T-helper 17 cell (primary cell): Measurements from ENCODE around the gene SBF2. TPM values are rescaled to one million over a fixed set of nuclear protein-coding genes. Genes with fewer than 3 reads are reported as not detected.

Experiments
- ATAC-seq: fragments of 150-1000 bp; cut with Tn5 transposase; 2 replicates; pipeline ENCODE4 v1.10.0; 2021; ENCODE audit warnings: mild to moderate bottlenecking, moderate library complexity
- DNase-seq, 3 donors: peaks; one replicate each; pipeline versions ENCODE4 v3.0.0 to v3.0.0-alpha.2; 2020 to 2021
- H3K9me3 ChIP-seq: one replicate; pipeline ENCODE4 v1.7.0; 2013; ENCODE audit warnings: low read length, mild to moderate bottlenecking; ENCODE audit not compliant: control insufficient read depth, poor library complexity, severe bottlenecking
- H3K27ac Mint-ChIP-seq: one replicate; pipeline ENCODE4 v1.8.0; 2022; ENCODE audit warnings: mild to moderate bottlenecking, moderate library complexity, mixed read lengths
- H3K27me3 Mint-ChIP-seq: one replicate; pipeline ENCODE4 v1.8.0; 2022; ENCODE audit warnings: mixed read lengths
- H3K36me3 Mint-ChIP-seq: one replicate; pipeline ENCODE4 v1.8.0; 2022; ENCODE audit warnings: low read depth, mixed read lengths
- H3K4me1 Mint-ChIP-seq: one replicate; pipeline ENCODE4 v1.8.0; 2022; ENCODE audit warnings: mild to moderate bottlenecking, mixed read lengths
- H3K4me3 Mint-ChIP-seq: one replicate; pipeline ENCODE4 v1.8.0; 2022; ENCODE audit warnings: mild to moderate bottlenecking, moderate library complexity, mixed read lengths
- total RNA-seq, 4 donors: library from RNA in 2 of 4; stranded (reverse) in 2 of 4; gene quantifications; one replicate each; pipeline ENCODE4 v1.2.3 and lab custom pipeline; 2022 to 2026

The SBF2 gene
- total RNA-seq, 2 donors from 2014 or later = 15.5 to 23.1 TPM

DNA sequence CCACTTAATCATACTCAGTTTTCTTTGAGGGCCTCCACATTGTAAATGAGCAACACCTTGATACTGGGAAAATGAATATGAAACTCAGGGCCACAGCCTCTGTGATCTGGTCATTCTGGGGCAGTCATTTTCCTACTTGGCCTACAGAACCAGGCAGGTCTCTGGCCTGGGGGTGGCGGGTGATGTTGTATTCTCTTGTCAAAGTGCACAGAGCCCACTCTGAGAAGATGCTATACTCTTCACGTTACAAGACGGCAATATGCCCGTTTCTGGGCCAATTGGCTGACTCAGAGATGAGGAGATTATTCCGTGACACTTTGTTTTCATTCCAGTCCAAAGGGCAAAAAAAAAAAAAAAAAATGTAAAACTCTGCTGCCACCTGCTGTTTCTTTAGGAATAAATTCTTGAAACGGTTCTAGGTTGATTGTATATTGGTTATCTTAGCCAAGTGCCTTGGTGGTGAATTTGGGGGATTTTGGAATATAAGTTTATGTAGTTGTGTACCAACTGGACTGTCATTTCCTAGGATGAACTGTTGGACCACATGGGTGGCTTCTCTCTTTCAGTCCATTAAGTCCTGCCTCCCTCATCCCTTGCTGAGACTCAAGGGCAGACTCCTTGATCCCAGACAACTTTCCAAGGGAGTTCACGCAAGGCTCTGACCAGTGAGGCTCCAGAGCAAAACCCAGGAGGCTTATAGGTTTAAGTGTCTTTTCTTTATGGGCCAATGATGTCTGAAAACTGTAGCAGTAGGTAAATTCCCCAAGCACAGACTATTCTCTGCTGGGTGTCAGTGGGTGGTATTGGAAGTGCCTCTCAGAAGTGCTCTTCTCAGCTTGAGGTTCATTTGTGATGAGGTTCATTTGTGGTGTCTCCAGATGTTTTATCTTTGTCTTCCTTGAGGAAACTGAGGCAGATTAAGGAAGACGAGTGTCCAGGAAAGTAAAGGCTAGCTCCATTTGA lies 29.1 kb upstream of the SBF2 start:
- peak overlapping the region; percentile 31 for H3K4me3 Mint-ChIP-seq
- H3K4me1 Mint-ChIP-seq = peaks cover 5% of the 10 kb centered on the region

DNA sequence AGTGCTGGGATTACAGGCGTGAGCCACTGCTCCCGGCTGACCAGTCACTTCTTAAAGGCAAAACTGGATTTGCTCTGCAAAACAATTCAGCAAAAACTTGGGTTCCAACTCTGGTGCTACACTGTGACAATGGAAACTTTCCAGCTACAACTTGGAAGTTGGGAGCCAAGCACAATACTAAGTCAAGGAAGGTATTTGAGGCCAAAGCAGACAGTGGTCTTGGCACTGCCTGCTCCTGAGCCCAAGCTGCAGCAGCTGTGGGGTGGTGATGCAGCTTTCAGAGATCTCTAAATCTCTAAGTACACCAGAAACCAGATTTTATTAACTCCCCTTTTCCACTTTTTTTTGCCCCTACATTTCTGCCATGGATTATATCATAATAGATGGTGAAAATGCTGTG lies 28.4 kb upstream of the SBF2 start:
- H3K27me3 Mint-ChIP-seq = peaks cover 33% of the 10 kb centered on the region
- H3K4me3 Mint-ChIP-seq = no peak overlapping the region
- H3K36me3 Mint-ChIP-seq = no peaks in the 10 kb centered on the region
- H3K9me3 ChIP-seq = no peaks in the 10 kb centered on the region
- H3K4me1 Mint-ChIP-seq = peaks cover 5% of the 10 kb centered on the region
- no peak for DNase-seq
- ATAC-seq = no peak
- peak overlapping the region; percentile 86 for H3K27ac Mint-ChIP-seq

More for the DNA sequence above, 29.1 kb upstream of the SBF2 start:
- peaks cover 34% of the 10 kb centered on the region for H3K27me3 Mint-ChIP-seq
- H3K36me3 Mint-ChIP-seq = no peaks in the 10 kb centered on the region
- H3K27ac Mint-ChIP-seq = peak overlapping the region; percentile 86
- DNase-seq = no peak
- ATAC-seq = peak; percentile 86
- no peaks in the 10 kb centered on the region for H3K9me3 ChIP-seq

GRCh38 chr11:10320736-10321465 lies 26.9 kb upstream of the SBF2 start:
- Mint-ChIP-seq H3K4me1 (peaks cover 5% of the 10 kb centered on the region), H3K27me3 (peaks cover 44% of the 10 kb centered on the region), H3K27ac (no peak overlapping the region), H3K36me3 (peaks cover 2% of the 10 kb centered on the region), H3K4me3 (no peak overlapping the region)
- no peak for ATAC-seq
- no peaks in the 10 kb centered on the region for H3K9me3 ChIP-seq
- no peak for DNase-seq

GRCh38 chr11:10319702-10320558 lies 25.9 kb upstream of the SBF2 start:
- H3K4me1 Mint-ChIP-seq = peaks cover 5% of the 10 kb centered on the region
- no peak for DNase-seq
- H3K9me3 ChIP-seq = no peaks in the 10 kb centered on the region
- no peak overlapping the region for H3K27ac Mint-ChIP-seq
- H3K4me3 Mint-ChIP-seq = no peak overlapping the region
- no peak for ATAC-seq
- H3K36me3 Mint-ChIP-seq = peaks cover 2% of the 10 kb centered on the region
- H3K27me3 Mint-ChIP-seq = peaks cover 39% of the 10 kb centered on the region

GRCh38 chr11:10318527-10318802 lies 24.4 kb upstream of the SBF2 start:
- H3K27ac Mint-ChIP-seq = no peak overlapping the region
- no peak overlapping the region for H3K4me3 Mint-ChIP-seq
- DNase-seq (no peak), ATAC-seq (no peak)
- peaks cover 2% of the 10 kb centered on the region for H3K36me3 Mint-ChIP-seq
- peaks cover 31% of the 10 kb centered on the region for H3K27me3 Mint-ChIP-seq
- peaks cover 5% of the 10 kb centered on the region for H3K4me1 Mint-ChIP-seq
- H3K9me3 ChIP-seq = no peaks in the 10 kb centered on the region

DNA sequence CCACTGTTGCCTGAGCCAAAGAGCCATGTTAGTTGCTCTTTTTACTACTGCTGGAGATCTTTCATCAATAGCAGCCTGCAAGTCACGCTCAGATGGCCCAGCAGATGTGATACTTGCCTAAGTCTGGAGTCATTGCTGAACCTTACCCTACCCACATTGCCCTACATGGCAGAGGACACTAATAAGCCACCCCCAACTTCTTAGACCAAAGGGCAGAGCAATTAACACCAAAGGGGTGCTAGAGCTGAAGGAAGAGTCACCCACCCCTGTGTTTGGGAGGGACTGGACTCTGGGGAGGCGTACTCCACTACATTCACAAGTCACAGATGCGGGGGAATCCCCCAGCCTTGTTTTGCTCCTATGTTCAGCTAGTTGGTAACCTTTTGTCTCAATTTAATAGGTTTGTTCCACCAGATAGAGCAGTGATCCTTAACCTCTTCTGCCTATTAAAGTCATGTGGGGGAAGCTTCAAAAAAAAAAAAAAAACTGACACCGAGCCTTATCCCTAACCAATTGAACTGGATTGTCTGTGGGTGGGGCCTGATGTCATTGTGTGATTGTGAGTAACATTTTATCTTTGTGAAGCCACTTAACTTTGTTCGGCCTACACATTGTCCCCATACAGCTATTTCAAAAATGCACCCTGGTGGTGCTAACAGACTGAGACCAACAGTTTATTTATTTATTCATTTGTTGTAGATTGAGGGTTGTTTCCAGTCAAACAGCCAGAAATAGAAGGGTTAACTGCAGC lies 23.9 kb upstream of the SBF2 start:
- H3K27ac Mint-ChIP-seq = no peak overlapping the region
- no peaks in the 10 kb centered on the region for H3K9me3 ChIP-seq
- H3K36me3 Mint-ChIP-seq = peaks cover 2% of the 10 kb centered on the region
- H3K4me3 Mint-ChIP-seq = no peak overlapping the region
- peaks cover 5% of the 10 kb centered on the region for H3K4me1 Mint-ChIP-seq
- no peak for DNase-seq
- H3K27me3 Mint-ChIP-seq = peaks cover 26% of the 10 kb centered on the region
- ATAC-seq = peak; percentile 39

DNA sequence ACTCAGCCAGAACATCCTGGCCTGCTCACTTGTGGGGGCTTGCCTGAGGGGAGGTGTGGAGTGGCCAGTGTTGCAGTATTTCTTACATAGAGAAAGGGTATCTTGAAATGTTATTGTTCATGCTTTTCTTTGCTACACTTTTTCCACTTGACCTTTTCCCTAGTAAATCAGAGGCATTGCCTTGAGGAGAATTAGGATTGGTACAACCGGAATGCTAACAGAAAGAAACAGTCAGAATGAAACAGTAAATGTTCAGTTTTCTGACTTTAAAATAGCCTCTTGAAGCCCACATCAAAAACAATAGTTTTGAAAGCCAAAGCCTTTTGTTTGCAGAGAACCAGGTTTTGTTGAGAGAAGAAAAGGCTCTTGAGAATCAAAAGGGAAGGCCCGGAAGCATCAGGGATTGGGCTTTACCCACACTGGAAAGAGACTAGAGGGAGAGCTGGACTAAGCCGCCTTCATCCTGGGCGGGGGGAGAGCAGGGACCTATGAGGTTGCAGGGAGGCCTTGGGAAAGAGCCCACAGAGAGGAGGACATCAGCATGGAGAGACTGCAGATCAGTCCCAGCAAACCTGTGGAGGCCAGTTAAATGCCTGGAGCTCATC lies 23.2 kb upstream of the SBF2 start:
- ATAC-seq (no peak), DNase-seq (no peak)
- no peak overlapping the region for H3K4me3 Mint-ChIP-seq
- H3K9me3 ChIP-seq = no peaks in the 10 kb centered on the region
- peaks cover 23% of the 10 kb centered on the region for H3K27me3 Mint-ChIP-seq
- peak overlapping the region; percentile 39 for H3K27ac Mint-ChIP-seq
- peaks cover 2% of the 10 kb centered on the region for H3K36me3 Mint-ChIP-seq
- peaks cover 2% of the 10 kb centered on the region for H3K4me1 Mint-ChIP-seq

DNA sequence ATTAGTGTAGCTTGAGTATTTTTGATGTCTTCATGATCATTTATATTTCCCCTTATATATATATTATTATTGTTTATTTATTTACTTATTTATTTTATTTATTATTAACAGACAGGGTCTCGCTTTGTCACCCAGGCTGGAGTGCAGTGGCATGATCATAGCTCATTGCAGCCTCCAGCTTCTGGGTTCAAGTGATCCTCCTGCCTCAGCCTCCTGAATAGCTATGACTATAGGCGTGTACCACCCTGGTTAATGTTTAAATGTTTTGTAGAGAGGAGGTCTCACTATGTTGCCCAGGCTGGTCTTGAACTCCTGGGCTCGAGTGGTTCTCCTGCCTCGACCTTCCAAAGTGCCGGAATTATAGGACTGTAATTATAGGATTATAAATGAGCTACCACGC lies 21.1 kb upstream of the SBF2 start:
- Mint-ChIP-seq H3K27ac (no peak overlapping the region), H3K4me1 (peaks cover 2% of the 10 kb centered on the region), H3K4me3 (no peak overlapping the region), H3K27me3 (peaks cover 34% of the 10 kb centered on the region), H3K36me3 (peaks cover 2% of the 10 kb centered on the region)
- H3K9me3 ChIP-seq = no peaks in the 10 kb centered on the region
- ATAC-seq (no peak), DNase-seq (no peak)

DNA sequence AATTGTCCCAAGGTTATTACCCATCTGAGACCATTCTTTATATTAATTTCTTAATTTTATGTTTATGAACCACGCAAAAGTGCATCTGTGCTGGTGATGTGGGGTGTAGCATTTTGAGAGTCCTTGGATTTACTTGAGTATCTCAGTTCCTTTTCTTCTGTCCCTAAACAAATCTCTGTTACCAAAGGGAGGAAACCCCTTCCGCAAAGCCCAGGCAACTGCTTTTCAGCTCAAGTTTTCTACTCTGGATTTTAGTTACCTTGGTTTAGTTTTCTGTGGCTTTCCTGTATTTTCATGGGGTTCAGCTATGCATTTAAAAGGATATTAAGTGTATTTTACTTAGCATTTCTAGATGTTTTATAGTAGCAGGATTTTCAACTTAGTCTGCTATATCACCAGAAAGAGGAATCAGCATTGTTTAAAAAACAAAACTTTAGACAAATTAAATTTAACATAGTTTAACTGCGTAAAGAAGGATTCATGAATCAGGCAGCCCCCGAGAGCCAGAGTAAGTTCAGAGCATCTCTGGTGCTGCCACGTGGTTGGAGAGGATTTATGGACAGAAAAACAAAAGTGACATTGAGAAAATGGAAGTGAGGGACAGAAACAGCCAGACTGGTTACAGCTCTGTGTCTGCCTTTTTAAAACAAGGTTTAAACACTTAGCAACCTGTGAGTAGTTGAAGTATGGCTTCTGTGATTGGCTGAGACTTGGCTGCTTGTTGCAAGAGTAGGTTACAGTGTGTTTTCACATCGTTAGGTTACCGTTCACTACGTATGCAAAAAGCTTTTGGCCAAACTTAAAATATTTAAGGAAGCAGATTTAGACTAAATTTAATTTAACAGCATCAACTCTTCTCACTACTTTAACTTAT lies 20.4 kb upstream of the SBF2 start:
- ATAC-seq (peak; percentile 92), DNase-seq (no peak)
- Mint-ChIP-seq H3K4me1 (peaks cover 2% of the 10 kb centered on the region), H3K4me3 (no peak overlapping the region), H3K36me3 (peaks cover 2% of the 10 kb centered on the region), H3K27me3 (peaks cover 40% of the 10 kb centered on the region), H3K27ac (no peak overlapping the region)
- no peaks in the 10 kb centered on the region for H3K9me3 ChIP-seq

GRCh38 chr11:10311802-10312201 lies 17.8 kb upstream of the SBF2 start:
- Mint-ChIP-seq H3K27ac (no peak overlapping the region), H3K4me3 (no peak overlapping the region), H3K27me3 (peaks cover 43% of the 10 kb centered on the region), H3K4me1 (peaks cover 12% of the 10 kb centered on the region), H3K36me3 (peaks cover 2% of the 10 kb centered on the region)
- DNase-seq (no peak), ATAC-seq (no peak)
- no peaks in the 10 kb centered on the region for H3K9me3 ChIP-seq

DNA sequence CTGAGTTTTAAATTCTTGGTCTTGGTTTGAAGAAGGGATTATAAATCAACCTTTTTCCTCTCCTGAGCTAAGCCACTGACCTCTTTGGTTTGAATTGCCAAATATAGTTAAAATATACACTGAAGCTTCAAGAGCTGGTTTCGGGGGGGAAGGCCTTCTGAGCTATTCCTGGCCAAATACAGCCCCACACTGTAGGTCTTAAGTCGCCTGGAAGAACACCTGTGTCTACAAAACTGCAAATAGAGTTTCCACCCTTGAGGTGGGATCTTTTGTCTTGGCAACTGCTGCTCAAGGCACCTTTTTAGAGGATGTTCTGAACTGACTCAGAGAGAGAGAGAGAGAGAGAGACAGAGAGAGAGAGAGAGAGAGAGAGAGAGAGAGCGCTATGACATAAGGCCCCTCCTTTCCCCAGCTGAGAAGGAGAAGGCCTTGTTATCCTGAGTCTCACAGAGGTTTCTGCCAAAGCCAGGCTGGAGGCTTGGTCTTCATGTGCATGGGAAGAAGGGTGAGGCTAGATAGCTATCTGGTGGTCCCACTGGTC lies 16.4 kb upstream of the SBF2 start:
- H3K4me3 Mint-ChIP-seq = no peak overlapping the region
- peaks cover 24% of the 10 kb centered on the region for H3K4me1 Mint-ChIP-seq
- H3K27ac Mint-ChIP-seq = no peak overlapping the region
- ATAC-seq = no peak
- no peaks in the 10 kb centered on the region for H3K9me3 ChIP-seq
- no peaks in the 10 kb centered on the region for H3K36me3 Mint-ChIP-seq
- no peak for DNase-seq
- peaks cover 47% of the 10 kb centered on the region for H3K27me3 Mint-ChIP-seq
